HCT116 (cell line): ENCODE measurements around the gene FAM171A1. TPM values are rescaled to one million over a fixed set of nuclear protein-coding genes. Genes with fewer than 3 reads are reported as not detected.

Experiments used
- ATAC-seq: fragments of 200-7000 bp; cut with Tn5 transposase; 2 replicates; pipeline ENCODE4 v1.9.1; 2020; ENCODE audit warnings: mild to moderate bottlenecking, moderate library complexity
- BruUV-seq: library from RNA; stranded (reverse); fragments of 400-500 nt; replicated peaks from 2 replicates; lab custom pipeline; 2021; lab: Mats Ljungman, UMichigan
- CTCF ChIA-PET: fragments of 300-600 bp; sonication (Branson Sonifier 250); formaldehyde crosslinking; loops from one replicate; lab custom pipeline; 2021; ENCODE audit warnings: antibody characterized with exemption; lab: Charles Lee
- POLR2A ChIA-PET: fragments of 300-600, 350-600 bp; sonication (Branson Sonifier 250); formaldehyde crosslinking; loops from one replicate; lab custom pipeline; 2021; ENCODE audit warnings: antibody characterized with exemption; lab: Charles Lee
- RAD21 ChIA-PET, 2 experiments: fragments of 300-600 bp; sonication (Branson Sonifier 250); formaldehyde crosslinking; loops; one replicate each; lab custom pipeline; 2023; ENCODE audit warnings: low total read pairs in 2 of 2; ENCODE audit not compliant: uncharacterized antibody in 2 of 2, unreplicated experiment in 2 of 2, low non-redundant PET in 1 of 2; lab: Charles Lee
- DNase-seq: peaks from one replicate; pipeline ENCODE4 v3.0.0-alpha.2; 2010; ENCODE audit warnings: low read depth, low spot score
- H2AFZ ChIP-seq: fragments of 200-600 bp; shearing (Covaris generic), sonication (generic); 2 replicates; pipeline ENCODE4 v1.6.1; 2017; ENCODE audit warnings: low read depth, mixed run types, mixed read lengths, antibody characterized with exemption, low read length; ENCODE audit not compliant: poor library complexity, severe bottlenecking
- H3K27ac ChIP-seq: 2 replicates; pipeline ENCODE4 v1.5.1; 2012; ENCODE audit warnings: low read depth, low read length
- H3K27me3 ChIP-seq: fragments of 200-600 bp; sonication (generic); 2 replicates; pipeline ENCODE4 v1.6.1; 2016; ENCODE audit warnings: mixed run types, low read length, mixed read lengths; ENCODE audit not compliant: insufficient read depth
- H3K36me3 ChIP-seq, 2 experiments: fragments of 200-500 bp in 1 of 2; fragments of 200-600 bp in 1 of 2; sonication (Bioruptor generic) in 1 of 2; sonication (generic) in 1 of 2; 2 replicates each; pipeline versions ENCODE4 v1.5.1 to v1.6.1; 2014 to 2016; ENCODE audit warnings: low read length in 2 of 2, inconsistent platforms in 1 of 2, mixed read lengths in 1 of 2, mixed run types in 1 of 2; ENCODE audit not compliant: insufficient read depth in 2 of 2, control insufficient read depth in 1 of 2
- H3K4me1 ChIP-seq, 2 experiments: fragments of 200-600 bp in 1 of 2; sonication (generic) in 1 of 2; 2 replicates each; pipeline versions ENCODE4 v1.5.1 to v1.6.1; 2012 to 2017; ENCODE audit warnings: low read length in 2 of 2, inconsistent platforms in 1 of 2, mild to moderate bottlenecking in 1 of 2, mixed read lengths in 1 of 2, mixed run types in 1 of 2, moderate library complexity in 1 of 2; ENCODE audit not compliant: insufficient read depth in 2 of 2, control insufficient read depth in 1 of 2
- H3K4me2 ChIP-seq: fragments of 200-600 bp; sonication (generic); 2 replicates; pipeline ENCODE4 v1.6.1; 2017; ENCODE audit warnings: mixed run types, low read length, mixed read lengths
- H3K4me3 ChIP-seq, 2 experiments: fragments of 200-600 bp in 1 of 2; sonication (generic) in 1 of 2; replicated peaks in 1 of 2; 2 replicates each; pipeline ENCODE4 v1.5.1; 2011 to 2016; ENCODE audit warnings: low read length in 2 of 2, control low read depth in 1 of 2, low read depth in 1 of 2, mild to moderate bottlenecking in 1 of 2, mixed read lengths in 1 of 2, mixed run types in 1 of 2
- H3K79me2 ChIP-seq: fragments of 200-600 bp; sonication (generic); 2 replicates; pipeline ENCODE4 v1.6.1; 2017; ENCODE audit warnings: mild to moderate bottlenecking, mixed run types, low read length, moderate library complexity, mixed read lengths; ENCODE audit not compliant: insufficient read depth
- H3K9ac ChIP-seq: fragments of 200-600 bp; sonication (generic); 2 replicates; pipeline ENCODE4 v1.6.1; 2016; ENCODE audit warnings: low read length, mixed read lengths
- H3K9me2 ChIP-seq: fragments of 200-600 bp; sonication (generic), shearing (Covaris generic); 2 replicates; pipeline ENCODE4 v1.6.1; 2017; ENCODE audit warnings: mixed run types, mild to moderate bottlenecking, moderate library complexity; ENCODE audit not compliant: insufficient read depth
- H3K9me3 ChIP-seq, 2 experiments: fragments of 200-500 bp in 1 of 2; fragments of 200-600 bp in 1 of 2; sonication (Bioruptor generic) in 1 of 2; sonication (generic) in 1 of 2; 2 replicates each; pipeline ENCODE4 v1.6.1; 2014 to 2017; ENCODE audit warnings: low read length in 2 of 2, mixed read lengths in 2 of 2, inconsistent platforms in 1 of 2, low read depth in 1 of 2, mild to moderate bottlenecking in 1 of 2, mixed run types in 1 of 2, moderate library complexity in 1 of 2; ENCODE audit not compliant: control insufficient read depth in 1 of 2, insufficient read depth in 1 of 2
- H4K20me1 ChIP-seq: fragments of 200-600 bp; sonication (generic), shearing (Covaris generic); 2 replicates; pipeline ENCODE4 v1.6.1; 2017; ENCODE audit warnings: mixed run types, mild to moderate bottlenecking, moderate library complexity; ENCODE audit not compliant: insufficient read depth
- ATF3 ChIP-seq: IDR thresholded peaks from 2 replicates; pipeline ENCODE4 v1.6.1; 2012
- CEBPB ChIP-seq: IDR thresholded peaks from 2 replicates; pipeline ENCODE4 v1.6.1; 2012; ENCODE audit warnings: low read depth
- CTCF ChIP-seq, 3 experiments: fragments of 200-600 bp in 1 of 3; sonication (generic) in 1 of 3; IDR thresholded peaks in 2 of 3; conservative IDR thresholded peaks in 1 of 3; 2 replicates each; pipeline ENCODE4 v1.5.1; 2012 to 2017; ENCODE audit warnings: low read depth in 2 of 3, low read length in 2 of 3, antibody characterized with exemption in 1 of 3, borderline replicate concordance in 1 of 3, control low read depth in 1 of 3, mild to moderate bottlenecking in 1 of 3, mixed read lengths in 1 of 3, mixed run types in 1 of 3, moderate library complexity in 1 of 3; ENCODE audit not compliant: insufficient read depth in 1 of 3
- ELF1 ChIP-seq: IDR thresholded peaks from 2 replicates; pipeline ENCODE4 v1.6.1; 2012; ENCODE audit warnings: low read depth, borderline replicate concordance
- JUND ChIP-seq: IDR thresholded peaks from 2 replicates; pipeline ENCODE4 v1.6.1; 2012
- POLR2A ChIP-seq: IDR thresholded peaks from 2 replicates; pipeline ENCODE4 v1.7.0; 2011; ENCODE audit warnings: borderline replicate concordance; ENCODE audit not compliant: insufficient read depth, insufficient read length; ENCODE audit errors: extremely low read depth
- REST ChIP-seq: IDR thresholded peaks from 2 replicates; pipeline ENCODE4 v1.6.1; 2012; ENCODE audit warnings: low read depth
- SP1 ChIP-seq: IDR thresholded peaks from 2 replicates; pipeline ENCODE4 v1.6.1; 2012; ENCODE audit warnings: low read depth
- TCF7L2 ChIP-seq: IDR thresholded peaks from 2 replicates; pipeline ENCODE4 v1.7.0; 2011; ENCODE audit warnings: borderline replicate concordance, inconsistent platforms; ENCODE audit not compliant: insufficient read depth, insufficient read length; ENCODE audit errors: extremely low read depth
- ZBTB33 ChIP-seq: IDR thresholded peaks from 2 replicates; pipeline ENCODE4 v1.6.1; 2011; ENCODE audit warnings: mild to moderate bottlenecking, low read length, moderate library complexity; ENCODE audit not compliant: insufficient replicate concordance; ENCODE audit errors: extremely low read depth
- ZFX ChIP-seq: fragments of 450-650 bp; IDR thresholded peaks from 2 replicates; pipeline ENCODE4 v1.6.1; 2017
- ZNF274 ChIP-seq: fragments of 200-500 bp; sonication (Bioruptor generic); IDR thresholded peaks from 2 replicates; pipeline ENCODE4 v1.6.1; 2014; ENCODE audit warnings: mild to moderate bottlenecking, low read depth, low read length, inconsistent platforms
- intact Hi-C: fragments of 100-400 bp; cut with micrococcal nuclease; formaldehyde crosslinking; loops from 2 replicates; pipeline ENCODE4 v1.10.0; 2022
- total RNA-seq: library from RNA; stranded (reverse); gene quantifications from one replicate; pipeline ENCODE4 v1.2.1, GENCODE V29; 2021; ENCODE audit not compliant: unreplicated experiment

FAM171A1 gene
- total RNA-seq, 1 experiment from 2014 or later = 32.5 TPM

GRCh38 chr10:15316145-15316544, 54.9 kb downstream of the FAM171A1 start:
- ChIA-PET RAD21 (no interaction called here), CTCF (no interaction called here), POLR2A (no interaction called here)
- H3K4me3 ChIP-seq = no peak overlapping the region
- no peaks in the 10 kb centered on the region for H3K36me3 ChIP-seq
- peaks cover 14% of the 10 kb centered on the region for H3K79me2 ChIP-seq
- no peak overlapping the region for H3K9ac ChIP-seq
- H3K9me3 ChIP-seq = no peaks in the 10 kb centered on the region
- DNase-seq (no peak), ATAC-seq (no peak)
- H3K27me3 ChIP-seq = no peaks in the 10 kb centered on the region
- H3K9me2 ChIP-seq = no peaks in the 10 kb centered on the region
- H4K20me1 ChIP-seq = no peaks in the 10 kb centered on the region
- BruUV-seq = no TSS peak
- H3K27ac ChIP-seq = no peak overlapping the region
- intact Hi-C loops = no loop called here
- H2AFZ ChIP-seq = no peak overlapping the region
- no peak for TF ChIP-seq TCF7L2
- no peak for TF ChIP-seq ATF3
- no peak for TF ChIP-seq SP1
- TF ChIP-seq ZNF274 = no peak
- TF ChIP-seq CEBPB = no peak
- no peak for TF ChIP-seq REST
- TF ChIP-seq POLR2A = no peak
- TF ChIP-seq ZFX = no peak
- TF ChIP-seq CTCF (IDR thresholded peaks at IDR 0.05 in 2 of 3, conservative IDR thresholded peaks at IDR 0.05 in 1 of 3; ENCODE audit: borderline replicate concordance in 1 of 3, insufficient read depth in 1 of 3, low read depth in 2 of 3, low read length in 2 of 3) = no peak
- TF ChIP-seq ZBTB33 = no peak
- no peak for TF ChIP-seq ELF1
- TF ChIP-seq JUND = no peak
- no peak overlapping the region for H3K4me2 ChIP-seq
- H3K4me1 ChIP-seq = no peaks in the 10 kb centered on the region
